ENCODE results near the gene POLRMT.

- TF ChIP-seq YY1 (IDR thresholded peaks at IDR 0.05; ENCODE audit: low read depth) (no peak), EP300 (IDR thresholded peaks at IDR 0.05; ENCODE audit: borderline replicate concordance) (no peak), CREB1 (IDR thresholded peaks at IDR 0.05; ENCODE audit: low read depth) (no peak), CEBPB (IDR thresholded peaks at IDR 0.05) (no peak), MAX (IDR thresholded peaks at IDR 0.05) (no peak), TCF12 (IDR thresholded peaks at IDR 0.05; ENCODE audit: low read depth) (no peak), USF1 (IDR thresholded peaks at IDR 0.05) (no peak), REST (IDR thresholded peaks at IDR 0.05; ENCODE audit: low read depth) (no peak), NFIC (IDR thresholded peaks at IDR 0.05) (no peak), TEAD4 (IDR thresholded peaks at IDR 0.05) (no peak), RAD21 (IDR thresholded peaks at IDR 0.05; ENCODE audit: low read depth) (no peak), TAF1 (IDR thresholded peaks at IDR 0.05; ENCODE audit: low read depth) (no peak)
These were observed 10.7 kb downstream of the POLRMT start for GRCh38 chr19:622666-623065.

Data from Ishikawa (cell line).